Activated CD4-positive, alpha-beta memory T cell treated with anti-CD3 and anti-CD28 coated beads for 36 hours (primary cell): Measurements from ENCODE around the gene IFT81. TPM values are rescaled to one million over a fixed set of nuclear protein-coding genes. Genes with fewer than 3 reads are reported as not detected.
"Not testable (repeated sequence)": the region's sequence is repeated elsewhere in the genome, so short reads cannot be mapped to it uniquely, and the experiment has no call there.

ENCODE experiments used
- CTCF ChIA-PET: fragments of 350-600 bp; sonication (Branson Sonifier 250); formaldehyde crosslinking; loops from one replicate; lab custom pipeline; 2021; ENCODE audit warnings: antibody characterized with exemption, inconsistent platforms; lab: Charles Lee
- POLR2A ChIA-PET: fragments of 350-600 bp; sonication (Branson Sonifier 250); formaldehyde crosslinking; loops from one replicate; lab custom pipeline; 2021; ENCODE audit warnings: antibody characterized with exemption; lab: Charles Lee
- DNase-seq: peaks from one replicate; pipeline ENCODE4 v3.0.0-alpha.2; 2020
- H3K27ac Mint-ChIP-seq: one replicate; pipeline ENCODE4 v1.8.0; 2021; ENCODE audit warnings: mixed read lengths
- H3K27me3 Mint-ChIP-seq: one replicate; pipeline ENCODE4 v1.8.0; 2021; ENCODE audit warnings: mixed read lengths
- H3K36me3 Mint-ChIP-seq: one replicate; pipeline ENCODE4 v1.8.0; 2021; ENCODE audit warnings: mixed read lengths
- H3K4me1 Mint-ChIP-seq: one replicate; pipeline ENCODE4 v1.8.0; 2021; ENCODE audit warnings: low read depth, mixed read lengths
- H3K4me3 Mint-ChIP-seq: one replicate; pipeline ENCODE4 v1.8.0; 2021; ENCODE audit warnings: mild to moderate bottlenecking, mixed read lengths
- H3K9me3 Mint-ChIP-seq: one replicate; pipeline ENCODE4 v1.8.0; 2021; ENCODE audit warnings: mixed read lengths
- intact Hi-C: fragments of 100-400 bp; cut with micrococcal nuclease; formaldehyde crosslinking; loops from one replicate; pipeline ENCODE4 v1.15.1; 2023
- total RNA-seq, 2 experiments: library from RNA; stranded (reverse); gene quantifications; one replicate each; pipeline ENCODE4 v1.2.3, GENCODE V29; 2021

The IFT81 gene
- total RNA-seq, 2 experiments from 2014 or later = 2.9 to 3.4 TPM

GRCh38 chr12:110223777-110224378 is 99.7 kb downstream of the IFT81 start:
- ChIA-PET CTCF (interaction anchor here (1.3 kb wide), 1 partner anchor 125 kb away, joined by 4 read pairs; no protein-coding TSS in a partner anchor), POLR2A (no interaction called here)
- no peaks in the 10 kb centered on the region for H3K36me3 Mint-ChIP-seq

GRCh38 chr12:110224379-110225304 is 100.5 kb downstream of the IFT81 start:
- Mint-ChIP-seq H3K9me3 (no peaks in the 10 kb centered on the region), H3K36me3 (no peaks in the 10 kb centered on the region), H3K4me3 (no peak overlapping the region), H3K4me1 (no peaks in the 10 kb centered on the region), H3K27me3 (peaks cover 1% of the 10 kb centered on the region), H3K27ac (no peak overlapping the region)
- ChIA-PET POLR2A (no interaction called here), CTCF (interaction anchor here (1.3 kb wide), 1 partner anchor 126 kb away, joined by 4 read pairs; no protein-coding TSS in a partner anchor)
- DNase-seq = no peak
- intact Hi-C loops = no loop called here

More at GRCh38 chr12:110223777-110224378, 99.7 kb downstream of the IFT81 start:
- Mint-ChIP-seq H3K4me1 (no peaks in the 10 kb centered on the region), H3K4me3 (no peak overlapping the region), H3K9me3 (no peaks in the 10 kb centered on the region), H3K27ac (no peak overlapping the region), H3K27me3 (peaks cover 1% of the 10 kb centered on the region)
- intact Hi-C loops = no loop called here
- DNase-seq = no peak

- no peak for DNase-seq
- Mint-ChIP-seq H3K36me3 (no peaks in the 10 kb centered on the region), H3K9me3 (no peaks in the 10 kb centered on the region), H3K27me3 (peaks cover 1% of the 10 kb centered on the region), H3K4me1 (no peaks in the 10 kb centered on the region), H3K4me3 (no peak overlapping the region), H3K27ac (no peak overlapping the region)
- CTCF ChIA-PET = no interaction called here
- POLR2A ChIA-PET = no interaction called here
- intact Hi-C loops = no loop called here
Measured at GRCh38 chr12:110227138-110227537, 103.0 kb downstream of the IFT81 start.

GRCh38 chr12:110228348-110228747 is 104.2 kb downstream of the IFT81 start:
- H3K4me1 Mint-ChIP-seq, intact Hi-C loops, H3K36me3 Mint-ChIP-seq, H3K9me3 Mint-ChIP-seq, H3K27ac Mint-ChIP-seq, DNase-seq, POLR2A ChIA-PET, H3K27me3 Mint-ChIP-seq, H3K4me3 Mint-ChIP-seq: not testable (repeated sequence)
- CTCF ChIA-PET = interaction anchor here (1.3 kb wide), 1 partner anchor 127 kb away, joined by 3 read pairs; no protein-coding TSS in a partner anchor

- H3K4me1 Mint-ChIP-seq = no peaks in the 10 kb centered on the region
- no peaks in the 10 kb centered on the region for H3K36me3 Mint-ChIP-seq
- H3K4me3 Mint-ChIP-seq = no peak overlapping the region
- intact Hi-C loops = no loop called here
- no peak overlapping the region for H3K27ac Mint-ChIP-seq
- H3K27me3 Mint-ChIP-seq = peaks cover 1% of the 10 kb centered on the region
- no peak for DNase-seq
- no peaks in the 10 kb centered on the region for H3K9me3 Mint-ChIP-seq
- CTCF ChIA-PET = interaction anchor here (1.3 kb wide), 1 partner anchor 127 kb away, joined by 3 read pairs; no protein-coding TSS in a partner anchor
- POLR2A ChIA-PET = no interaction called here
Measured at GRCh38 chr12:110228756-110229155, 104.6 kb downstream of the IFT81 start.

- ChIA-PET POLR2A (no interaction called here), CTCF (no interaction called here)
- intact Hi-C loops = no loop called here
- no peaks in the 10 kb centered on the region for H3K36me3 Mint-ChIP-seq
- H3K4me3 Mint-ChIP-seq = no peak overlapping the region
- no peak for DNase-seq
- H3K27ac Mint-ChIP-seq = no peak overlapping the region
- H3K4me1 Mint-ChIP-seq = no peaks in the 10 kb centered on the region
- H3K9me3 Mint-ChIP-seq = no peaks in the 10 kb centered on the region
- peaks cover 1% of the 10 kb centered on the region for H3K27me3 Mint-ChIP-seq
Measured at GRCh38 chr12:110229409-110229808, 105.3 kb downstream of the IFT81 start.

- Mint-ChIP-seq H3K9me3 (no peaks in the 10 kb centered on the region), H3K4me3 (no peak overlapping the region), H3K36me3 (no peaks in the 10 kb centered on the region), H3K4me1 (no peaks in the 10 kb centered on the region), H3K27ac (no peak overlapping the region), H3K27me3 (peaks cover 1% of the 10 kb centered on the region)
- ChIA-PET CTCF (no interaction called here), POLR2A (no interaction called here)
- intact Hi-C loops = no loop called here
- no peak for DNase-seq
Measured at GRCh38 chr12:110230655-110231054, 106.5 kb downstream of the IFT81 start.

GRCh38 chr12:110233212-110233903 is 109.2 kb downstream of the IFT81 start:
- Mint-ChIP-seq H3K4me3 (no peak overlapping the region), H3K4me1 (no peaks in the 10 kb centered on the region), H3K27me3 (peaks cover 2% of the 10 kb centered on the region), H3K27ac (no peak overlapping the region), H3K9me3 (no peaks in the 10 kb centered on the region), H3K36me3 (no peaks in the 10 kb centered on the region)
- DNase-seq = no peak
- ChIA-PET CTCF (interaction anchor here (1.3 kb wide), 1 partner anchor 11 kb away, joined by 5 read pairs; no protein-coding TSS in a partner anchor), POLR2A (no interaction called here)
- intact Hi-C loops = no loop called here

GRCh38 chr12:110234331-110234751 is 110.2 kb downstream of the IFT81 start:
- POLR2A ChIA-PET = no interaction called here
- no peak for DNase-seq
- H3K27me3 Mint-ChIP-seq = peaks cover 2% of the 10 kb centered on the region
- intact Hi-C loops = no loop called here
- H3K27ac Mint-ChIP-seq = no peak overlapping the region
- no peak overlapping the region for H3K4me3 Mint-ChIP-seq
- no peaks in the 10 kb centered on the region for H3K36me3 Mint-ChIP-seq
- CTCF ChIA-PET = no interaction called here
- H3K4me1 Mint-ChIP-seq = no peaks in the 10 kb centered on the region
- no peaks in the 10 kb centered on the region for H3K9me3 Mint-ChIP-seq

GRCh38 chr12:110234755-110235154 is 110.6 kb downstream of the IFT81 start:
- Mint-ChIP-seq H3K27me3 (peaks cover 2% of the 10 kb centered on the region), H3K4me3 (no peak overlapping the region), H3K36me3 (no peaks in the 10 kb centered on the region), H3K4me1 (no peaks in the 10 kb centered on the region), H3K27ac (no peak overlapping the region), H3K9me3 (no peaks in the 10 kb centered on the region)
- intact Hi-C loops = no loop called here
- DNase-seq = no peak
- ChIA-PET CTCF (no interaction called here), POLR2A (no interaction called here)

- no peak for DNase-seq
- H3K4me1 Mint-ChIP-seq = no peaks in the 10 kb centered on the region
- H3K4me3 Mint-ChIP-seq = no peak overlapping the region
- intact Hi-C loops = no loop called here
- H3K36me3 Mint-ChIP-seq = no peaks in the 10 kb centered on the region
- POLR2A ChIA-PET = no interaction called here
- no peak overlapping the region for H3K27ac Mint-ChIP-seq
- CTCF ChIA-PET = no interaction called here
- peaks cover 2% of the 10 kb centered on the region for H3K27me3 Mint-ChIP-seq
- H3K9me3 Mint-ChIP-seq = no peaks in the 10 kb centered on the region
Measured at GRCh38 chr12:110235383-110235782, 111.2 kb downstream of the IFT81 start.

GRCh38 chr12:110243227-110243626 is 119.1 kb downstream of the IFT81 start:
- H3K36me3 Mint-ChIP-seq = no peaks in the 10 kb centered on the region
- H3K4me1 Mint-ChIP-seq = no peaks in the 10 kb centered on the region
- intact Hi-C loops = no loop called here
- no peaks in the 10 kb centered on the region for H3K9me3 Mint-ChIP-seq
- DNase-seq = no peak
- no peaks in the 10 kb centered on the region for H3K27me3 Mint-ChIP-seq
- ChIA-PET CTCF (interaction anchor here (0.9 kb wide), 1 partner anchor 144 kb away, joined by 3 read pairs; no protein-coding TSS in a partner anchor), POLR2A (no interaction called here)
- H3K27ac Mint-ChIP-seq = no peak overlapping the region
- H3K4me3 Mint-ChIP-seq = no peak overlapping the region
